ENCODE results near the gene LPXN.

LPXN gene

DNA sequence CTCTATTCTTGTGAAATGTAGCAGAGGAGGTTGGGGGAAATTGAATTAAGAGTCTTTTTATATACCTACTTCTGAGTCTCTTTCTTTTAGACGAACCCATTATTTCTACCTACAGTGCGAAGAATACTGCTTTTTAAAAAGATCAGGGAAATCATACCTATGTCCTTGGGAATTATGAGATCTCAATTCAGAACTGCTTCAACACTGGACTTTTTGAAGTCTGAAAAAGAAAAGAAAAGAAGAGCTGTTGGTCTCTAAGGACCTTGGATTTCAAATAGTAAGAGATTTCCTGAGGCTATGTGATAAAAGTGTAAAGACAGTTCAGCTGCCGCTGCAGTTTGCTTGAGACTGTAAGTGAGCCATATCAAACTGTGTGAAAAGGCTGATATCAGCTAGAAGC, 64.0 kb downstream of the LPXN start:
- DNase-seq = no peak

DNA sequence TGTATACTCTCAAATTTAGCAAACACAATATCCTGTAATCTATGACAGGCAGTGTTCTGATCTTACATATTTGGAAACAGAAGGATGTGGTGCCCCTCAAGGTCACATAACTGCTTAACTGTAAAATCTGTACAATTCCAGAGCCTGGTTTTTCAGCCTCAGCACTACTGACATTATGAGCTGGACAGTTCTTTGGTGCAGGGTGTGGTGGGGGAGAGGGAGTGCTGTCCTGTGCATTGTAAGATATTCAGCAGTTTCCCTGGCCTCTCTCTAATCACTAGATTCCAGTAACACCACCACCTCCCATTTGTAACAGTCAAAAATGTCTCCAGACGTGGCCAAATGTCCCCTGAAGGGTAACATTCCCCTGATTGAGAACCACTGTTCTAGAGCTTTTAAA, 65.9 kb downstream of the LPXN start:
- DNase-seq = no peak

DNA sequence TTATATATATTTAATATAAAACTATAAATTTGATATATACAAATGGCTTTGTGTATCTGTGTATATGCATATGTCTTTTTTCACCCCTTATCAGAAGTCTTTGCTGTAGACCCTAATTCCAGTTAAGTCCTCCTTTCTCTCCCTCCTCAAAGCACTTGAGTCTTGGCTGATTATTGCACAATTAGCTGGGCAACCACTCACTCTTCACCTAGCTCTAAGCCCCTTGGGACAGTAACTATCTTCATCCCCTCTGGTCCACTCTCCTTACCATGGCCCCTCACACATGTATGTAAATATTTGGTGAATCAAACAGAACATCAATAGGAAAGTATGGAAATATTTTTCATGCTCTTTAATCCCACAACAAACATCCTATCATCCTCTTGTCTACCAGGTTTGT, 66.8 kb downstream of the LPXN start:
- no peak for DNase-seq

DNA sequence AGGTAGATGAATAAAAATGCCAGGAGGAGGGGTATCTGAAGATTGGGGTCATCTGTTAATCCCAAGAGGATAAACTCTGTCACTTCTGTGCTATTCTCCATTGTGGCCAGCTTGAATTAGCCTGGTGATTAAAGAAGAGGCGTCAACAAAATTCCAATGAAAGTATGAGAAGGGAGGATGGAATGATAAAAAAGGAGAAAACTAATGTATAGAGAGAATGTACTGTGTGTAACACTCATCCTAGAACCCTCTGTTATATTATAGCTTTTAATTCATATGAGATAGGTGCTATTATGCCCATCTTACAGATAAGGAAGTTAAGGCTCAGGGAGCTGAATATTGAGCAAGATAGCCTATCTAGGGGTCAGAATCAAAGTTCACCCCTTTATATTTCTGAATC, 67.7 kb downstream of the LPXN start, which contains the start of gene OR5B21:
Gene OR5B21 (minus strand): TSS at position 101 of the 400 bp plus-strand sequence. CDS start 0 bp downstream, at position 101.
- DNase-seq = no peak

DNA sequence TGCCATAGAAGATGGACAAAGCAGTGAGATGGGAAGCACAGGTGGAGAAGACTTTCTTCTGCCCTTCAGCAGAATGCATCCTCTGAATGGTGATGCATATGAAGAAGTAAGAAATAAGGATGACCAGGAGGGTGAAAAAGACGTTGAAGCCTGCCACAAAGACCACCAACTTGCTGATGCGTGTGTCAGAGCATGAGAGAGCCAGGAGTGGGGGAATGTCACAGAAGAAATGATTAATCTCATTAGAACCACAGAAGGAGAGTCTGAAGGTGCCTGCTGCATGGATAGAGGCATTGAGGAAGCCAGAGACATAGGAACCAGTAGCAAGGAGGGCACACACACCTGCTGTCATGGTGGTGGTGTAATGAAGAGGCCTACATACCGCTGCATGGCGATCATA, 68.3 kb downstream of the LPXN start:
- no peak for DNase-seq

DNA sequence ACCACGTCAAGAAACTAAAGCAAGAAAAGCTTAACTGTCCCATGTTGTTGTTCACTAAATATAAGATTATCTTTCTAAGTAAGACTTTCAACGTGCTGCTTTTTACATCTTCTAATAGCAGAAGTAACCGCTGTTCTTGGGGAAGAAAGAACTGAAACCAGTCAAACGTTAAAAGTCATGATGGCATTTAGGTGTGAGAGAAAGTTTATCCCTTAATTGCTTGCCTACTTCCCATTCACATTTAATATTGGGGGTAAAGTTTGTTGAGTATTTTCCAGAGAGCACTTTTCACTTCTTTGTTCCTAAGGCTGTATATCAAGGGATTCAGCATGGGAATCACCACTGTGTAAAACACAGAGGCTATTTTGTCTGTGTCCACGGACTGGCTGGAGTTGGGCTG, 68.7 kb downstream of the LPXN start:
- DNase-seq = no peak

DNA sequence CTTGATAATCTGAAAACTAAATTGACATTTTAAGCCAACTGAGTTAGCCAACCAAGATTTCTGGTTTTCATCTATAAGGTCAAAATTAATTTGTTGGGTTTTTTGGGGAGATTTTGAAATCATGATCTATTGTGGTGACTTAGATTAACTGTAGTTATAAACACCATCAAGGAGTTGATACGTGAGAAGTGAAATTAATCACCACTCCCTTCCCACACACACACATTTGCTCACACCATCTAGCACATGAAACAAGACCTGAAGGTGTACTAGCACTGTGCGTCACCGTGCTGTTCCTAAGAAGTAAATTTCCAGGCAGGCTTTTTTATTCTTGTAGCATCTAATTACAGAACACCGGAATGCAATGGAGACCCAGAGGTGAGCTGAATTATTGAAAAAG, 69.8 kb downstream of the LPXN start:
- DNase-seq = no peak

DNA sequence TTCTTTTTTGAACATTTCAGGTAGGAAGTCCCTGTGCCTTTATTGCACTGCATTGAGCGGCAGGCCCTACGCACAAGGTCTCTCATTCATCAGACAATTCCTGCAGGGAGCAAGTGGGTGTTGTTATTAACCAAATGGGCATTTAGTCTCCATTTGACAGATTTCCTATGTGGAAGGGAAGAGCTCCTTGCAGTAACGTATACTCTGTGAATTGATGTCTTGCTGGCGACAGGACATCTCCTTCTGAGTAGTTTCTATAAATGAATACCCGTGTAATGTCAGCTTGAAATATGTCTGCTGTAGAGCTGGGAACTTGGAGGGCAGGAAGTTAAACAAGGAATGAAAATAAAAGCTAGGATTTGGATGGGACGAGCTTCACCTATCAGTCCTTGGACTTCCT, 71.4 kb downstream of the LPXN start:
- no peak for DNase-seq

DNA sequence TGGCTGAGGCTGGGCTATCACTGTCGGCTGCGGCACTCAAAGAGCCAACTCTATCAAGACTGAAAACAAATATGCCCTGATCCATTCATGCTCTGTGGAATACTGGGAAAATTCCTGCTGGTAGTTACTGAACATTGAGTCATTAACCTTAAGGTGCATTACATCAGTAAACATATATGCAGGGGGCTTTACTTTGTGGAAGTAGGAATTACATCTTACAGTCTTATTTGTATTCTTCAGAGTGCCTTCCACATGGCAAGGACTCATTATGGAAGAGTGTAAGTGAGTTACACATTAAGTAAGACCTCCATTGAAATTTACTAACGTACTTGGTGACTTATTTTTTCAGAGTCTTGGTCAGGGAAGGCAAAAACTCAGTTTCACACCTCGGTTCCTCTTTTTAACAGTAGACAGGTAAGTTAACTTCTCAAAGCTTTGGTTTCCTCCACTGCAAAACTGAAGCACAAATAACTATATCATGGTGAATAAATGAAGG, 72.2 kb downstream of the LPXN start:
- DNase-seq = no peak

DNA sequence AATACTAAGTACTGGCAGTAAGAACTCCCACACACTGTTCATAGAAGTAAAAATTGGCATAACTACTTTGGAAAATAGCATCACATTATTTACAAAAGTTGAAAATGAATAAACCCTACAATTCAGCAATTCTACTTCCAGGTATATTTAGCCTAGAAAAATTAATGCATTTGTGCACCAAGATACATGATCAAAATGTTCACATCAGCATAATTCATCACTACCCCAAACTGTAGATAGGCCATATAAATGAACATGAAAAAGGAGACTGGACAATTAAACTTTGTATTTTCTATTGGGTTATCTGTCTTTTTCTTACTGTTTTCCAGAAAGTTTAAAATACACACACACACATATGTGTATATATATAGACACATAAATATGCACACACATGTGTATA, 73.7 kb downstream of the LPXN start:
- no peak for DNase-seq

DNA sequence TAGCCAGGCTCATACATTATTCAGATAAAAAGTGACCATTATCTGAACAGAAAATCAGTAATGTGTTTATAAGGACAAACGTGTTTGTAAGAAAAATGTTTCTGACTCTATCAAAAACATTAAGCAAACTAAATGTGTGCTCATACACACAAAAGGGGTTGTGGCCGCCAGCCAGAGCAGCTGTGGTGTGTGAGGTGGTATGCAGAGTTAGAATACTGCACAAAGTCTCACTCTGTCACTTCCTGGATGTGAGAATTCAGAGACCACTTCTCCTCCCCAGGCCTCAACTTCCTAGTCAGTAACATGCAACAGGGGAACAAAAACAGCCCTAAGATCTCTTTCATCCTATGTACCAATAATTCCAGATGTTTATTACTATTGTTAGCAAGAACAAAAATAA, 77.2 kb downstream of the LPXN start:
- no peak for DNase-seq

DNA sequence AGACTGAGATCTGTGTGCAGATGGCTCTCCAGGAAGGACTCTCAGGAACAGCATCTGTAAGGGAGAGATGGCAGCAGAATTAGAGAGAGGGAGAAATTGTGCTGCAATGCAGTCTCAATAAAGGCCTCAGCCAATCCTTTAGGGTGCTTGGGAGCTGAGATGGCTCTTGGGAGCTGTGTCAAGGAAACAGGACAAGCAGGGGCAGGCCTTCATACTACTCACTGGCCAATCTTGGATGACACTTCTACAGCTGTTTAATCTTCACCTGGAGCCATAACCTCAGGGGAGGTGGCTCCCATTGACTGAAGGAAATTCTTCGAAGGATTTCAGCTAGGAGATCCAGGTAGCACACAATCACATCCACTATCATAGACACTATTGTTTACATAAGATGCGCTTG, 77.7 kb downstream of the LPXN start:
- no peak for DNase-seq

DNA sequence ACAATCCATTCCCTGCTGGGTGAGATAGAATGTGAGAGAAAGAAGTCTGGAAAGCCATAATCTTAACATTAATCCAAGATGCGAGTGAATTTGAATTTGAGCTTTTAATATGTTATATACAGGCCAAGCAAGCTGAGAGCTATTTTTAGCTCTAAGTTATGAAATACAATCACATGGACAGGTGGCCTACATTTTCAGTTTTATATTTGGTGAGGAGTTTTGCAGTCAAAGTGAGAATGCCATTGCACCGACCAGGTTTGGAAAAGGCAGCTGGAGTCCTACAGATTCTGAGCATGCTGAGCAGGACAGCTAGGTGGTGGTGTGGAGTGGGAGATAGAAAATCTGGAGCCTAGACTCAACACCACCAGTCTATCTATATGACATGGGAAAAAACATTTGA, 79.8 kb downstream of the LPXN start:
- DNase-seq = no peak

DNA sequence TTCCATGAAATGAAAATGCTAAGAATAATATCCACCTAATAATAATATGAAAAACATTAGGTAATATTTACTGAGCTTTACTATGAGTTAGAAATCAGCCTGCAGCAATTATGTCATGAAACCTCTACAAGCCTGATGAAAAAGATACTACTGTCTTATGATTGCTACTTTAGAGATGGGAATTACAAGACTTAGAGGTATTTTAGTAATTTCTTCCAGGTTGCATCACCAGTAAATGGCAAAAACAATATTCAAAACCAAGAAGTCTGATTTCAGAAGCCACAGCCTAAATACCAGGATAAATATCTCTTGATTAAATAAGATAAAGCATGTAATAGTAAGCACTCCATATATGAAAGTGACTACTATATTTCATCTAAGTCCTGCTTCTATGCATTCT, 81.6 kb downstream of the LPXN start:
- DNase-seq = no peak

DNA sequence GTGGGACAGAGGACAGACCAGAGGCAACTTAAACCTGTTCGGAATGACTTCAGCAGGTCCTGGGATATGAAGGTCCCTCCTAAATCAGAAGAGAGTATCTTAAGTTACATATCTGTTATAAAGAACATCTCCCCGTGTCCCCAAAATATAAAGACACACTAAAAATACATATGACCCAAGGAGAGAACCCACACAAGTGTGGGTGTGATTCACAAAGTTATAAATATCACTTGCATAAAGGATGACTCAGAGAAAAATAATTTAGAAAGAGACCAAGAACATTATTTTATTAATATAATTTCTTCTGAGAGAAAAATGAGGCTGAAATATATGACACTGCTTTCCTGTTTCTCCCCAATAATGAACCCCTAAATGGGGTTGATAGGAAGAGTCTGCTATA, 82.0 kb downstream of the LPXN start:
- DNase-seq = no peak

DNA sequence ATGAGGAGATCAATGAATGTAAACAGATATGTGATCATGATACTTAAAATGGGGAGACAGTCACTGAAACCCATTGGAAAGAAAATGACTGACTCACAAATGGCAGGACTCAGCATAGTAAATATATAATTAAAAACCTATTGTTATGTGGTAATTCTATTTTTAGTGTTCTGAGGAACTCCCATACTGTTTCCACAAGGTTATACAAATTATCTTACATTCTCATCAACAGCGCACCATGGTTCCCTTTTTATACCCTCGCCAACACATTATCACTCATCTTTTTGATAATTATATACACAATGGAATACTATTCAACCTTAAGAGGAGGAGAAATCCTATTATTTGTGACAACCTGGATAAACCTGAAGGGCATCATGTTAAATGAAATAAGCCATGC, 84.8 kb downstream of the LPXN start:
- DNase-seq = peak; percentile 78

DNA sequence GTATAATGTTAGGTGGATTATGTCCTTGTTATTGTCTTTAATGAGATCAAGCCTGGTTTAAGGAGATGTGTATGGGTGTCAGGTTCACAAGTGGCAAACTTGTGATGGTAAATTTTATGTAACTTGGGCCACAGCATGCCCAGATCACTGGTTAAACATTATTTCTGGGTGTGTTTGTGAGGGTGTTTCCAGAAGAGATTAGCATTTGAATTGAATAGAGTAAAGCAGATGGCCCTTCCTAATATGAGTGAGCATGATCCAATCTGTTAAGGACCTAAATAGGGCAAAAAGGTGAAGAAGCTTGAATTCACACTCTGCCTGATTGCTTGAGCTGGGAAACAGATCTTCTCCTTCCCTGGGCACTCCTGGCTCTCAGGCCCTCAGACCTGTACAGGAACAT, 88.5 kb downstream of the LPXN start:
- no peak for DNase-seq

DNA sequence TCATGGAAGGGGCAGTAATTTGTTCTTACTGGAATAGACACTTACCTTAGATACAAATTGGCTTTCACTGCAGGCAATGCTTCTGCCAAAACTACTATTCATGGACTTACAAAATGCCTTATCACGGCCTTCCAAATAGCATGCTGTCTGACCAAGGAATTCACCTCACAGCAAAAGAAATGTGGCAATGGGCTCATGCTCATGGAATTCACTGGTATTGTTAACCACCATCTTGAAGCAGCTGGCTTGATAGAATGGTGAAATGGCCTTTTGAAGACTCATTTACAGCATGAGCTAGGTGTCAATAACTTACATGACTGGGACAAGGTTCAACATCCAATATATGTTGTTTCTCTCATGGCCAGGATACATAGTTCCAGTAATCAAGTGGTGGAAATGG, 89.7 kb downstream of the LPXN start:
- no peak for DNase-seq

Measured in COR-L47 (cell line).